PC-3 (cell line): ENCODE data around the gene VSTM2L. TPM values are rescaled to one million over a fixed set of nuclear protein-coding genes. Genes with fewer than 3 reads are reported as not detected.

Source experiments
- ATAC-seq: fragments of 200-7000 bp; cut with Tn5 transposase; 2 replicates; pipeline ENCODE4 v1.9.1; 2020; ENCODE audit warnings: mild to moderate bottlenecking, moderate library complexity
- BruUV-seq: library from RNA; stranded (reverse); fragments of 400-500 nt; replicated peaks from 2 replicates; lab custom pipeline; 2021; lab: Mats Ljungman, UMichigan
- CTCF ChIA-PET: fragments of 300-600 bp; sonication (Branson Sonifier 250); formaldehyde crosslinking; loops from one replicate; lab custom pipeline; 2022; ENCODE audit warnings: antibody characterized with exemption; lab: Charles Lee
- POLR2A ChIA-PET: fragments of 300-600 bp; sonication (Branson Sonifier 250); formaldehyde crosslinking; loops from one replicate; lab custom pipeline; 2022; ENCODE audit warnings: antibody characterized with exemption; ENCODE audit not compliant: unreplicated experiment; lab: Charles Lee
- DNase-seq: peaks from one replicate; pipeline ENCODE4 v3.0.0-alpha.2; 2015
- H2AFZ ChIP-seq: fragments of 300-600 bp; sonication (generic); 2 replicates; pipeline ENCODE4 v1.6.0; 2016; ENCODE audit warnings: antibody characterized with exemption, low read length
- H3F3A ChIP-seq: fragments of 300-600 bp; sonication (generic); one replicate; pipeline ENCODE4 v1.6.0; 2017; ENCODE audit warnings: antibody characterized with exemption, low read length, control low read depth, mild to moderate bottlenecking; ENCODE audit not compliant: unreplicated experiment
- H3K27ac ChIP-seq: fragments of 300-600 bp; sonication (generic); 2 replicates; pipeline ENCODE4 v1.5.1; 2016; ENCODE audit warnings: mild to moderate bottlenecking, low read length
- H3K27me3 ChIP-seq: fragments of 300-600 bp; sonication (generic); 2 replicates; pipeline ENCODE4 v1.6.1; 2016; ENCODE audit warnings: low read length, mixed read lengths
- H3K36me3 ChIP-seq: fragments of 300-600 bp; sonication (generic); 2 replicates; pipeline ENCODE4 v1.6.1; 2016; ENCODE audit warnings: low read depth, mixed run types, low read length, mixed read lengths
- H3K4me1 ChIP-seq: fragments of 300-600 bp; sonication (generic); 2 replicates; pipeline ENCODE4 v1.5.1; 2016; ENCODE audit warnings: low read length; ENCODE audit not compliant: insufficient read depth
- H3K4me2 ChIP-seq: fragments of 300-600 bp; sonication (generic); 2 replicates; pipeline ENCODE4 v1.6.0; 2016; ENCODE audit warnings: low read length
- H3K4me3 ChIP-seq: fragments of 300-600 bp; sonication (generic); 2 replicates; pipeline ENCODE4 v1.5.1; 2016; ENCODE audit warnings: mild to moderate bottlenecking, low read length, mixed read lengths
- H3K79me2 ChIP-seq: fragments of 300-600 bp; sonication (generic); 2 replicates; pipeline ENCODE4 v1.6.1; 2017; ENCODE audit warnings: low read length, mixed read lengths
- H3K9ac ChIP-seq: fragments of 300-600 bp; sonication (generic); 2 replicates; pipeline ENCODE4 v1.6.0; 2016; ENCODE audit warnings: mild to moderate bottlenecking, low read length
- H3K9me2 ChIP-seq: fragments of 300-600 bp; sonication (generic); replicated peaks from 2 replicates; pipeline ENCODE4 v1.6.1; 2016; ENCODE audit warnings: mixed run types, low read length, mixed read lengths
- H3K9me3 ChIP-seq: fragments of 300-600 bp; sonication (generic); 2 replicates; pipeline ENCODE4 v1.6.1; 2016; ENCODE audit warnings: low read length, mixed read lengths
- H4K20me1 ChIP-seq: fragments of 300-600 bp; sonication (generic); 2 replicates; pipeline ENCODE4 v1.6.1; 2016; ENCODE audit warnings: low read length, mixed read lengths
- EZH2 ChIP-seq: fragments of 300-600 bp; sonication (generic); IDR thresholded peaks from one replicate; pipeline ENCODE4 v1.6.1; 2017; ENCODE audit warnings: antibody characterized with exemption, mild to moderate bottlenecking, low read length; ENCODE audit not compliant: unreplicated experiment
- EZH2phosphoT487 ChIP-seq: fragments of 300-600 bp; sonication (generic); IDR thresholded peaks from 2 replicates; pipeline ENCODE4 v1.6.1; 2018; ENCODE audit warnings: mild to moderate bottlenecking, antibody characterized with exemption, low read length, borderline replicate concordance
- intact Hi-C: fragments of 100-400 bp; cut with micrococcal nuclease; formaldehyde crosslinking; loops from 2 replicates; pipeline ENCODE4 v1.9.0; 2023
- total RNA-seq: library from RNA; depleted of rRNA; stranded (reverse); fragments of >200 nt; gene quantifications from 2 replicates; pipeline ENCODE4 v1.2.3, GENCODE V29; 2014
- TF ChIP-seq, protein P1 (sequence below): fragments of 300-600 bp; sonication (generic); conservative IDR thresholded peaks from 2 replicates; pipeline ENCODE4 v1.5.1; 2017; ENCODE audit warnings: antibody characterized with exemption, low read depth, mild to moderate bottlenecking, low read length

VSTM2L gene
- total RNA-seq, 1 experiment from 2014 or later, result 45.8 TPM

DNA sequence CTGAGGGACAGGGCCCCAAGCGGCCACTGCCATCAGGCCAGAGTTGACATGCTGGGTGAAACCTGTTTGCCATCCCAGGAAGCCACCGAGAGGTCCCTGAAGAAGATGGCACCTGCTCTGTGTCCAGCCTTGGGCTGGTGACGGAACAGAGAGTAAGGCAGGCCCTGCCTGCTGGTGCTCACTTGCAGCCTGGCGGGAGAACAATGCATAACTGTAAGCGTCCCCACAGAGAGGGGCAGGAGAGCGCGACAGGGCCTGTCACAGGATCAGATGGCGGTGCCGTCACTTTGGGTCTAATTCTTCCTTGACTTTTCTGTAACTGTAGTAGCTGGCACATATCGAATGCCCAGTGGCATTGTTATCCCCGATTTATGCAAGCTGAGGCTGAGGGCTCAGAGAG is 29.0 kb upstream of the VSTM2L start:
- ATAC-seq (no peak), DNase-seq (no peak)
- Histone ChIP-seq H3K9me2 (no peaks in the 10 kb centered on the region), H3K4me1 (no peaks in the 10 kb centered on the region), H3K36me3 (peaks cover 10% of the 10 kb centered on the region; the same call in 1 of the 2 replicates), H3K4me3 (no peak overlapping the region), H3F3A (no peaks in the 10 kb centered on the region), H3K27ac (no peak overlapping the region), H3K79me2 (no peaks in the 10 kb centered on the region), H3K9me3 (no peaks in the 10 kb centered on the region), H4K20me1 (no peaks in the 10 kb centered on the region), H3K9ac (no peak overlapping the region), H2AFZ (no peak overlapping the region), H3K4me2 (no peak overlapping the region), H3K27me3 (no peaks in the 10 kb centered on the region)
- POLR2A ChIA-PET, result no interaction called here
- CTCF ChIA-PET, result no interaction called here
- intact Hi-C loops, result no loop called here
- BruUV-seq, result no TSS peak
- TF ChIP-seq EZH2phosphoT487 (no peak), EZH2 (no peak)
- TF ChIP-seq, protein P1, sequence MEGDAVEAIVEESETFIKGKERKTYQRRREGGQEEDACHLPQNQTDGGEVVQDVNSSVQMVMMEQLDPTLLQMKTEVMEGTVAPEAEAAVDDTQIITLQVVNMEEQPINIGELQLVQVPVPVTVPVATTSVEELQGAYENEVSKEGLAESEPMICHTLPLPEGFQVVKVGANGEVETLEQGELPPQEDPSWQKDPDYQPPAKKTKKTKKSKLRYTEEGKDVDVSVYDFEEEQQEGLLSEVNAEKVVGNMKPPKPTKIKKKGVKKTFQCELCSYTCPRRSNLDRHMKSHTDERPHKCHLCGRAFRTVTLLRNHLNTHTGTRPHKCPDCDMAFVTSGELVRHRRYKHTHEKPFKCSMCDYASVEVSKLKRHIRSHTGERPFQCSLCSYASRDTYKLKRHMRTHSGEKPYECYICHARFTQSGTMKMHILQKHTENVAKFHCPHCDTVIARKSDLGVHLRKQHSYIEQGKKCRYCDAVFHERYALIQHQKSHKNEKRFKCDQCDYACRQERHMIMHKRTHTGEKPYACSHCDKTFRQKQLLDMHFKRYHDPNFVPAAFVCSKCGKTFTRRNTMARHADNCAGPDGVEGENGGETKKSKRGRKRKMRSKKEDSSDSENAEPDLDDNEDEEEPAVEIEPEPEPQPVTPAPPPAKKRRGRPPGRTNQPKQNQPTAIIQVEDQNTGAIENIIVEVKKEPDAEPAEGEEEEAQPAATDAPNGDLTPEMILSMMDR, result no peak

DNA sequence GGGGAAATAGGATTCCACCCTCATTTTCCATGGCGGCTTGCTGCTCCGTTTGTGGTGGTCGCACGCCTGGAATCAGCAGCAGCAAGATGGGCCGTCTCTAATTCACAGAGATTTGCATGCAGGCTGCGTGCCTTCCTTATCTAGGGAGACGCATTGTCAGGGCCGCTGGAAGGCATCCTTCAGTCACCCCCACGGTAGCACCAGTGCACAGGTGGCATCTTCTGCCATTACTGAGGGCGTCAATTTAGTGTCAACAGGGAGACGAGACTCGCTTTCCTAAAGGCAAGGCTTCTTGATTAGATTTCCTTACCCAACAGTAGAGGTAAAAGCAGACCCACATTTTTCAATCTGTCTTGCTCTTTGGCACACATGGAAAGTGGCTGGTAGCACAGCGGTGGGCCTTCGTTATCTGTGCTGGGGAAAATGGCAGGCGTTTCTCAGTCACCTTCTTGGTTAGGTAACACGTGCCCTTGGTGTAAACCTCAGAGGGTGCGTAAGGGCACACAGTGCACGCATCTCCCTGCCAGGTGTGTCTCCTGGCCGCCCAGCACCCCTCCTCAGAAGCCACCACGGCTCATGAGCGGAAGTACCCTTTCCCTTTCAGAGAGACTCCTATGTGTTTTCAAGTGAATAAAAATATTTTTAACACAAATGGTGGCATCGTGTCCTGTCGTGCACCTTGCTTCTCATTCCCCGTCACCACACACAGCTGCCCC is 27.3 kb upstream of the VSTM2L start:
- POLR2A ChIA-PET, result no interaction called here
- Histone ChIP-seq H3K4me3 (no peak overlapping the region), H4K20me1 (no peaks in the 10 kb centered on the region), H3K9ac (no peak overlapping the region), H3K27me3 (no peaks in the 10 kb centered on the region), H3F3A (no peaks in the 10 kb centered on the region), H3K9me2 (no peaks in the 10 kb centered on the region), H2AFZ (no peak overlapping the region), H3K4me2 (no peak overlapping the region), H3K36me3 (peaks cover 3% of the 10 kb centered on the region; the same call in 1 of the 2 replicates), H3K9me3 (no peaks in the 10 kb centered on the region), H3K4me1 (no peaks in the 10 kb centered on the region), H3K79me2 (no peaks in the 10 kb centered on the region), H3K27ac (no peak overlapping the region)
- no peak for DNase-seq
- intact Hi-C loops, result no loop called here
- ATAC-seq, result no peak
- CTCF ChIA-PET, result no interaction called here
- TF ChIP-seq EZH2 (no peak), EZH2phosphoT487 (no peak)
- TF ChIP-seq, protein P1, result no peak
- BruUV-seq, result no TSS peak

DNA sequence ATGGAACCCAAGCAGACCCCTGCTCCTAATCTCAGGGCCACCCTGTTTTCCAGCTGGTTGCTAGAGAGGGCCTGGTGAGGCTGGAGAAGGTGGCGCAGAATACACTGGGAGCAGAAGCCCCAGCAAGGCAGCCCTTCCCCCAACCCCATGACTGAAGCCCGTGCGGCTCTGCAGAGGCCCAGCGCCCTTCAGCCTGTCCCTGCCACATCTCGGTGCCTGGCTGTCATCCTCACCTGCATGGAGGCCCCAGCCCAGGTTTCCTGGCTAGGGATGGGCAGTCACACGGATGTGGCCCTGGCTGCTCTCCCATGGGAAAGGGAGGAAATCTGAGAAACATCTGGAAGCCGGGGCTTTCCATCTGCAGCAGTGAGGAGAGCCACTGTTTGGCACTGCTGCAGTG is 26.1 kb upstream of the VSTM2L start:
- Histone ChIP-seq H3K9me2 (no peaks in the 10 kb centered on the region), H3K79me2 (no peaks in the 10 kb centered on the region), H3K27ac (no peak overlapping the region), H4K20me1 (no peaks in the 10 kb centered on the region), H3K9ac (no peak overlapping the region), H3K4me2 (no peak overlapping the region), H2AFZ (no peak overlapping the region), H3K9me3 (no peaks in the 10 kb centered on the region), H3K36me3 (peaks cover 3% of the 10 kb centered on the region; the same call in 1 of the 2 replicates), H3K4me3 (no peak overlapping the region), H3K27me3 (no peaks in the 10 kb centered on the region), H3K4me1 (peaks cover 7% of the 10 kb centered on the region; the same call in 1 of the 2 replicates), H3F3A (no peaks in the 10 kb centered on the region)
- ChIA-PET CTCF (no interaction called here), POLR2A (no interaction called here)
- no TSS peak for BruUV-seq
- TF ChIP-seq, protein P1, result no peak
- TF ChIP-seq EZH2 (no peak), EZH2phosphoT487 (no peak)
- DNase-seq (no peak), ATAC-seq (no peak)
- intact Hi-C loops, result no loop called here
